HG02852 (cell line): ENCODE measurements around the gene IGSF23.

Source experiments
- ATAC-seq: cut with Tn5 transposase; IDR thresholded peaks from one replicate; pipeline ENCODE4 v1.9.1; 2021; ENCODE audit warnings: mild to moderate bottlenecking, moderate library complexity; ENCODE audit not compliant: unreplicated experiment

IGSF23 gene

GRCh38 chr19:44637390-44637764 lies 24.0 kb downstream of the IGSF23 start:
- no peak for ATAC-seq

- ATAC-seq = no peak
Observed at GRCh38 chr19:44640518-44640917, 27.2 kb downstream of the IGSF23 start.

GRCh38 chr19:44641501-44642265 lies 28.3 kb downstream of the IGSF23 start:
- no peak for ATAC-seq

DNA sequence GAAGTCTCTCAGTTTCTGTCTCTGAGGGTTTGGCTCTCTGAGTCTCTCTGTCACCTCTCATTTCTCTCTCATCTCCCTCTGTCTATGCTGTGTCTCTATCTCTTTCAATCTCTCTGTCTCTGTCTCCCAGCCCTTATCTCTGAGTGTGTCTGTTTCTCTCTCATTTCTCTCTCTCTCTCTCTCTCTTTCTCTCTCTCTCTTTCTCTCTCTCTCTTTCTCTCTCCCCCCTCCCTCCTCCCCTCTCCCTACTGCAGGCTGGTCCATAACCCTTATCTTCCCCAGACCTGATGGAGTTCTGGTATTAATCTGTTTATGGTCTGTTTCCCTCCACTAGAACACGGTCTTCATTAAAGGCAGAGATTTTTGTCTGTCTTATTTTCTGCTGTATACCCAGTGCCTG lies 29.0 kb downstream of the IGSF23 start:
- no peak for ATAC-seq

DNA sequence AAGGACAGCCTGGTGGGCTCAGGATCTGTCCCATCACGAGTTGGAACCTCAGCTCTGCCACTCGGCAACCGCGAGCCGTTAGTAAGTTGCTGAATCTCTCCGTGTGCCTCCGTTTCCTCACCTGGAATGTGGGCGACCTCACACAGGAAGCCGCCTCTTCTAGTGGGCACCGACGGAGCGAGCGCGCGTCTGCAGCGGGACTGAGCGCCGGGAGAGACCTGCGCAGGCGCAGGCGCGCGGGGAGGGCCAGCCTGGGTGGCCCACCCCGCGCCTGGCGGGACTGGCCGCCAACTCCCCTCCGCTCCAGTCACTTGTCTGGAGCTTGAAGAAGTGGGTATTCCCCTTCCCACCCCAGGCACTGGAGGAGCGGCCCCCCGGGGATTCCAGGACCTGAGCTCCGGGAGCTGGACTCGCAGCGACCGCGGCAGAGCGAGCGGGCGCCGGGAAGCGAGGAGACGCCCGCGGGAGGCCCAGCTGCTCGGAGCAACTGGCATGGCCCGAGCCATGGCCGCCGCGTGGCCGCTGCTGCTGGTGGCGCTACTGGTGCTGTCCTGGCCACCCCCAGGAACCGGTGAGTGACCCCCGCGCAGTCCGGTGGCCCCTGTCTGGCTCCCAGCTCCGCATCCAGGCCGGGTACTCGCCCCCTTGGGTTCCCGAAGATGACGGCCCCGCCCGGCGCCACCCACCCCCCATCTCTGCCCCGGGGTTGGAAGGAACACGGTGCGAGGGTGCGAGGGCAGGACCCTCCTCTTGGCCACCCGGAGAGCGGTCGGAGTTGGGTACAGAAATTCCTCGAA lies 30.4 kb downstream of the IGSF23 start, which contains the start of gene PVR:
Gene PVR (plus strand): TSS at position 306 of the 797 bp plus-strand sequence. CDS start 187 bp downstream, at position 493.
- ATAC-seq = no peak

DNA sequence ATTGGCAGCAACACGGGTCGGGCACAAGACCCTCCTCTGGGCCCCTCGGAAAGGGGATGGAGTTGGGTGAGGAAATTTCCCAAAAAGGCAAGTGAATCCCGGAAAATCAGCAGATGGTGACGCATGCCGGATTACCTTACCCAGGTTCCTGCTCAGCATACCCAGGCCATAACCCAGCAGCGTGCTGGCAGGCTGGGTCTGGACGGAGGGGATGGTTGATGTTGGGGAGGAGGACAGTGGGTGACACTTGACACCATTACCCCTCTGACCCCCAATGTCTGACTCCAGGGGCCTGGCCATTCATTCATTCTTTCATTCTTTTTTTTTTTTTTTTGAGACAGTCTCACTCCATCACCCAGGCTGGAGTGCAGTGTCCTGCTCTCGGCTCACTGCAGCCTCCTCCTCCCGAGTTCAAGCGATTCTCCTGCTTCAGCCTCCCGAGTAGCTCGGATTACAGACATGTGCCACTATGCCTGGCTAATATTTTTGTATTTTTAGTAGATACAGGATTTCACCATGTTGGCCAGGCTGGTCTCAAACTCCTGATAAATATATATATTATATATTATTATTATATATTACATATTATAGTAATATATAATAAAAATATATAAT lies 31.1 kb downstream of the IGSF23 start:
- no peak for ATAC-seq

GRCh38 chr19:44645407-44646048 lies 32.2 kb downstream of the IGSF23 start:
- no peak for ATAC-seq

- ATAC-seq = no peak
Observed at GRCh38 chr19:44646049-44646416, 32.7 kb downstream of the IGSF23 start.

DNA sequence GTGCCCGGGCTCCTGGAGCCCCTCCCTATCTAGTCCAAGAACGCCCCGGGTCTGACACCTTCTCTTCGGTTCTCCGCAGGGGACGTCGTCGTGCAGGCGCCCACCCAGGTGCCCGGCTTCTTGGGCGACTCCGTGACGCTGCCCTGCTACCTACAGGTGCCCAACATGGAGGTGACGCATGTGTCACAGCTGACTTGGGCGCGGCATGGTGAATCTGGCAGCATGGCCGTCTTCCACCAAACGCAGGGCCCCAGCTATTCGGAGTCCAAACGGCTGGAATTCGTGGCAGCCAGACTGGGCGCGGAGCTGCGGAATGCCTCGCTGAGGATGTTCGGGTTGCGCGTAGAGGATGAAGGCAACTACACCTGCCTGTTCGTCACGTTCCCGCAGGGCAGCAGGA lies 33.8 kb downstream of the IGSF23 start:
- no peak for ATAC-seq

DNA sequence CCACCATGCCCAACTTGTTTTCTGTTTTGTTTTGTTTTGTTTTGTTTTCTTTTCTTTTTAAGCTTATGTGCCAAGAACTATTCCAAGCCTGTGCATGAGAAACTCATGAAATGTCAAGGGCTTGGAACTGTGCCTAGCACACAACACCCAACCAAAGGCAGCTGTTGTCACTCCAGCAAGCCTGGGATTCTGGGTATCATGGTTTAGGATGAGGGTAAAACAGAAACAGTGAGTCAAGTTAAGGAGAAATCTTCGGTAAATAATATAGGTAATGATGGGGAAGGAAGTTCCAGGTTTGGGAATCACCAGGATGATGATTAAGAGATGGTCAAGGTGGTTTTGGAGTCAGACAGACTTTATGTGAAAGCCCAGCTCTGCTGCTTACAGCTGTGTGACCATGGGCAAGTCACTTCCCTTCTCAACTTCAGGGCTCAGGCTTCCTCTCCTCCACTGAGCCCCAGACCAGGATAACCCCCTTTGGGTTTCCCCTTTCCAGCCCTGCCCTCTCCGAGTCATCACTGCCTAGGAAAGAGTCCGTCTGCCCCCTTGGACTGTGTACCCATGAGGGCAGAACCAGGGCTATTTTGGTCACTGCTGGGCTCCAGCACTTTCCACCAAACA lies 35.4 kb downstream of the IGSF23 start:
- ATAC-seq = no peak

- ATAC-seq = no peak
Observed at GRCh38 chr19:44649578-44650145, 36.3 kb downstream of the IGSF23 start.

- ATAC-seq = no peak
Observed at GRCh38 chr19:44653343-44653742, 40.0 kb downstream of the IGSF23 start.

- no peak for ATAC-seq
Observed at GRCh38 chr19:44653977-44654774, 40.8 kb downstream of the IGSF23 start.

GRCh38 chr19:44657211-44657921 lies 44.0 kb downstream of the IGSF23 start:
- ATAC-seq = no peak

- no peak for ATAC-seq
Observed at GRCh38 chr19:44658069-44658733, 44.8 kb downstream of the IGSF23 start.

DNA sequence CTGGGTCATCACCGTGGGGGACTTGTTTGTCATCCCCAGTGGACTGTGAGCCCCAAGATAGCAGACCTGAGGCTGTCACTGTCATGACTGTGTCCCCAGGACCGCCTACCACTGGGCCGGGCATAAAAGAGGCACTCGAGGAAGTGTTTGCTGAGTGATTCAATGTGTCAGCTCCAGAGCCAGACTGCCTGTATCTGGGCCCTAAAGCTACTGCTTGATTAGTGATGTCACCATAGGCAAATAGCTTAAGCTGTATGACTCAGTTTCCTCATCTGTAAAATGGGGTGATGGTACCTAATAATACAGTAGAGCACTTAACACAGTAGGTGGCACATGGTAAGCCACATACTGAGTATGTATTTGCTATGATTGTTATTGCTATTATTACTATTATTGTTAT lies 46.7 kb downstream of the IGSF23 start:
- no peak for ATAC-seq

GRCh38 chr19:44661205-44661604 lies 47.8 kb downstream of the IGSF23 start:
- no peak for ATAC-seq

GRCh38 chr19:44661904-44662303 lies 48.5 kb downstream of the IGSF23 start:
- no peak for ATAC-seq
